Hematopoietic multipotent progenitor cell treated with erythropoietin and hydrocortisone succinate and interleukin-3 and kit ligand, for 17 days (in vitro differentiated cells): ENCODE data around the gene ROBO4.

Experiments
- DNase-seq: peaks from one replicate; pipeline ENCODE4 v3.0.0-alpha.2; 2015; ENCODE audit warnings: low spot score

Gene ROBO4

GRCh38 chr11:124872741-124873140 is 24.9 kb downstream of the ROBO4 start:
- DNase-seq: no peak

- DNase-seq: no peak
These were observed 25.4 kb downstream of the ROBO4 start for GRCh38 chr11:124872280-124872679.

GRCh38 chr11:124870430-124870829 is 27.2 kb downstream of the ROBO4 start:
- no peak for DNase-seq

- DNase-seq: no peak
These were observed 27.7 kb downstream of the ROBO4 start for GRCh38 chr11:124869856-124870387.

- DNase-seq: no peak
These were observed 28.3 kb downstream of the ROBO4 start for GRCh38 chr11:124869331-124869730.

- no peak for DNase-seq
These were observed 29.1 kb downstream of the ROBO4 start for GRCh38 chr11:124868331-124869274.

- DNase-seq: no peak
These were observed 30.0 kb downstream of the ROBO4 start for GRCh38 chr11:124867700-124868099.

- DNase-seq: no peak
These were observed 31.5 kb downstream of the ROBO4 start for GRCh38 chr11:124865902-124866851.

- no peak for DNase-seq
These were observed 32.3 kb downstream of the ROBO4 start, which contains the start of gene ROBO3 for GRCh38 chr11:124865181-124865901. Gene ROBO3 (plus strand): TSS chr11:124865432. CDS start chr11:124865578, 146 bp downstream.

- no peak for DNase-seq
These were observed 32.8 kb downstream of the ROBO4 start for GRCh38 chr11:124864892-124865180.

- DNase-seq: no peak
These were observed 33.3 kb downstream of the ROBO4 start for GRCh38 chr11:124864176-124864891.

GRCh38 chr11:124863826-124864165 is 33.9 kb downstream of the ROBO4 start:
- no peak for DNase-seq

GRCh38 chr11:124863137-124863825 is 34.4 kb downstream of the ROBO4 start:
- no peak for DNase-seq

GRCh38 chr11:124861670-124862069 is 36.0 kb downstream of the ROBO4 start:
- no peak for DNase-seq

GRCh38 chr11:124859171-124859570 is 38.5 kb downstream of the ROBO4 start:
- no peak for DNase-seq

GRCh38 chr11:124846070-124846673 is 51.5 kb downstream of the ROBO4 start:
- no peak for DNase-seq

GRCh38 chr11:124844664-124845079 is 53.0 kb downstream of the ROBO4 start:
- no peak for DNase-seq

- no peak for DNase-seq
These were observed 54.1 kb downstream of the ROBO4 start for GRCh38 chr11:124843616-124843910.

- DNase-seq: no peak
These were observed 55.4 kb downstream of the ROBO4 start for GRCh38 chr11:124842305-124842704.

- no peak for DNase-seq
These were observed 55.8 kb downstream of the ROBO4 start for GRCh38 chr11:124841840-124842239.
